GM12872 (cell line): ENCODE data around the gene MPV17L2.

Experiments used
- TF ChIP-seq, protein P1 (sequence below): IDR thresholded peaks from 3 replicates; pipeline ENCODE4 v1.5.1; 2011; ENCODE audit warnings: low read depth, mild to moderate bottlenecking, low read length, moderate library complexity; ENCODE audit not compliant: insufficient read depth

MPV17L2 gene

DNA sequence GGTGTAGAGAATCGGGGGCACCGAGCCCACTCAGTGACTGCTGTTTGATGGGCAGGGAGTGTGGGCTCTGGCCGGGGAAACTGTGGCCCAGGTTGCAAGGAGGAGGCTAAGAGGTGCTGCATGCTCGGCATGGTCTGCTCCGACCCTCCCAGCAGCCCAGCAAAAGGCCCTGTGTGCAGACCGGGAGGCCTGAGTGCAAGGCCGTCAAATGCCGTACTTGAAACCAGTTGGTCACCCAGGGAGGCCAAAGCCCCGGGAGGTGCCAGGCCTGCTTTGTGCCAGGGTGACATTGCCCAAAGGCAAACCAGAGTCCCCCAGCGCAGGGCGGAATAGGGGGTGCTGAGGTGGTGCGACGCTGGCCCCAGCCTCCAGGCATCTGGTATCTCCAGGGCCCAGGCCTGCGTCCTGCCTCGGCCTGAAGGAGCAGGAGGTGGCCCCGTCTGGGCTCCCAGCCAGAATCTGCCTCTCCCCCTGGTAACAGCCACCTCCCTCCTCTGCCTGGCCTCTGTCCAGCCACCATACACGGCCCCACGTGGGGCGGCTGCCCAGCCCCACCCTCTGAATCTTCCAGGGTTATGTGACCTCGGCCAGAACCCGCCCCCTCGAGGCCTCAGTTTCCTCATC is 36.1 kb upstream of the MPV17L2 start:
- TF ChIP-seq, protein P1, sequence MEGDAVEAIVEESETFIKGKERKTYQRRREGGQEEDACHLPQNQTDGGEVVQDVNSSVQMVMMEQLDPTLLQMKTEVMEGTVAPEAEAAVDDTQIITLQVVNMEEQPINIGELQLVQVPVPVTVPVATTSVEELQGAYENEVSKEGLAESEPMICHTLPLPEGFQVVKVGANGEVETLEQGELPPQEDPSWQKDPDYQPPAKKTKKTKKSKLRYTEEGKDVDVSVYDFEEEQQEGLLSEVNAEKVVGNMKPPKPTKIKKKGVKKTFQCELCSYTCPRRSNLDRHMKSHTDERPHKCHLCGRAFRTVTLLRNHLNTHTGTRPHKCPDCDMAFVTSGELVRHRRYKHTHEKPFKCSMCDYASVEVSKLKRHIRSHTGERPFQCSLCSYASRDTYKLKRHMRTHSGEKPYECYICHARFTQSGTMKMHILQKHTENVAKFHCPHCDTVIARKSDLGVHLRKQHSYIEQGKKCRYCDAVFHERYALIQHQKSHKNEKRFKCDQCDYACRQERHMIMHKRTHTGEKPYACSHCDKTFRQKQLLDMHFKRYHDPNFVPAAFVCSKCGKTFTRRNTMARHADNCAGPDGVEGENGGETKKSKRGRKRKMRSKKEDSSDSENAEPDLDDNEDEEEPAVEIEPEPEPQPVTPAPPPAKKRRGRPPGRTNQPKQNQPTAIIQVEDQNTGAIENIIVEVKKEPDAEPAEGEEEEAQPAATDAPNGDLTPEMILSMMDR, result no peak

DNA sequence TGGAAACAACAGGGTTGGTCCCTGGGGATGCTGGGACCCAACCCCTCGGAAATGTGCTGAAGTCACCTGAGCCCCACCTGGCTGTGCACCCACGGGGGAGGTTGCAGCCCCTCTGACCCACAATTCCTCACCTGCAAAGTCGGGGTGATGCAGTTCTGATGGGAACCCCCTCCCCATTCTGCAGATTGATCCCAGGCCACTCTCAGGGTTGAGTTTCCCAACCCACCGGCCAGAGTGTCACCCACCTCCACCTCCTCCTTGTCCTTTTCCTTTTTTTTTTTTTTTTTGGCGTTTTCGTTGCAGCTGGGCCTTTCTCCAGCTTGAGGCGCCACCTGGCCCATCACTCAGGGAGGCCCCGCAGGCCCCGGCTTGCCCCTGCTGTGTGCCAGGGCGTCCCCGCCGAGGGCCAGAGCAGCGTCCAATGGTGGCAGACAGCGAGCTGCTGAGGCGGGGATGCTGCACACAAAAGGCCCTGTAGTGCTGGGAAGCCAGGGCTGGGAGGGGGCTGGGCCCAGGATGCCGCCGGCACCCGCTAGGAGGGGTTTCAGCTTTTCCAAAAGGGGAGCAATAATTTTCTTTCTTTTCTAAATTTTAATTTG is 35.5 kb upstream of the MPV17L2 start:
- TF ChIP-seq, protein P1, result no peak

GRCh38 chr19:18158467-18158866 is 34.6 kb upstream of the MPV17L2 start:
- TF ChIP-seq, protein P1, result no peak

GRCh38 chr19:18159810-18160209 is 33.2 kb upstream of the MPV17L2 start:
- TF ChIP-seq, protein P1, result no peak

DNA sequence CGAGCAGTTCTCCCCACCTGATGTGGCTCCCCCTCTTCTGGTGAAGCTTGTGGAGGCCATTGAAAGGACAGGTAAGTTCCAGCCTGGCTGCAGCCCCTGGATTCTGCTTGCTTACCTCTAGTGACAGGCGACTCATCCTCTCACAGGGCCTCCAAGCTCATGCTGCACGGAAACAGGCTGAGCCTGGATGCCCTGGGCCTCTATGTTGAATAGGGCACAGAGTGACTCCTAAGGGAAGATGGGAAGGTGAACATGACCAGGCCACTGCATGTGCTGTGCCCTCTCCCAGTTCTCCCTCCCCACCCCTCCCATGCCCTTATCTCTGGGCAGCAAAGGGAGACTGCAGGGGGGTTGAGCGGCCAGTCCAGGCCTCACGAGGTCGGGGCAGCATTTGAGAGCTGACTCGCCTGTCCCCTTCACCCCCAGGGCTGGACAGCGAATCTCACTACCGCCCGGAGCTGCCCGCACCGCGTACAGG is 32.5 kb upstream of the MPV17L2 start:
- TF ChIP-seq, protein P1, result no peak

DNA sequence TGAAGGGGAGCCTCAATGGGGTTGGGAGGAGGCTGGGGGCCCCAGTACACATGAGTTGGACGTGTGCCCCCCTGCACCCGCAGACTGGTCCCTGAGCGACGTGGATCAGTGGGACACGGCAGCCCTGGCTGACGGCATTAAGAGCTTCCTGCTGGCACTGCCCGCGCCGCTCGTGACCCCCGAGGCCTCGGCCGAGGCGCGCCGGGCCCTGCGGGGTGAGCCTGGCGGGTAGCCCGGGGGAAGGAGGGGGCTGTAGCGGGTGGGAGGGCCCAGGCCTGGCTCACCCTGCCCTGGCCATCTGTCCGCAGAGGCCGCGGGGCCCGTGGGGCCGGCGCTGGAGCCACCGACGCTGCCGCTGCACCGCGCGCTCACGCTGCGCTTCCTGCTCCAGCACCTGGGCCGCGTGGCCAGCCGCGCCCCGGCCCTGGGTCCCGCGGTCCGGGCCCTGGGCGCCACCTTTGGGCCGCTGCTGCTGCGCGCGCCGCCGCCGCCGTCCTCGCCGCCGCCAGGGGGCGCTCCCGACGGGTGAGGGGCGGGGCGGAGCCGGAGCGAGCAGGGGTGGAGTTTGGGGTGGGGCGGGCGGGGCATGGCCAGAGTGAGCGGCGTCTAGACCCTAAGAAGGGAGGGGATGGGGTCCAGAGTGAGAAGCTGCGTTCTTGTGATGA is 31.9 kb upstream of the MPV17L2 start:
- TF ChIP-seq, protein P1, result peak; percentile 48; the same call in 1 of the 3 replicates

DNA sequence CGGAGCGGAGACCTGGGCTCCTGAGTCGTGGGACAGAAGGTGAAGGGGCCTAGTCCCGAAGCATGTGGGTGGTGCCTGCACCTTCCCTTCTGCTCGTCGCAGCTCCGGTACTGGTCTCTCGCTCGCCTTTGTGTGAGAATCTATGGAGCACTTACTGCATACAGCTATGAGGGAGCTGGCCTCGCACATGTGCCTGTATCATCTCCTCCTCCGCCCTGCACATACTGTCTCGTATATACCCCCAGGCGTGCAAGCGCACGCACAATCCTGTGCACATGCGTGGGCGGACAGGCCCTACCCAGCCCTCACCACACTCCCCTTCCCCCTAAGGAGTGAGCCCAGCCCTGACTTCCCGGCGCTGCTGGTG is 31.4 kb upstream of the MPV17L2 start:
- TF ChIP-seq, protein P1, result no peak
